Activated effector memory CD4-positive, alpha-beta T cell treated with Interleukin-2 at 50 U/mL for 16 hours (primary cell): ENCODE results near the gene GPR22.

Source experiments
- DNase-seq: peaks from one replicate; pipeline ENCODE4 v3.0.0-alpha.2; 2020

The GPR22 gene

DNA sequence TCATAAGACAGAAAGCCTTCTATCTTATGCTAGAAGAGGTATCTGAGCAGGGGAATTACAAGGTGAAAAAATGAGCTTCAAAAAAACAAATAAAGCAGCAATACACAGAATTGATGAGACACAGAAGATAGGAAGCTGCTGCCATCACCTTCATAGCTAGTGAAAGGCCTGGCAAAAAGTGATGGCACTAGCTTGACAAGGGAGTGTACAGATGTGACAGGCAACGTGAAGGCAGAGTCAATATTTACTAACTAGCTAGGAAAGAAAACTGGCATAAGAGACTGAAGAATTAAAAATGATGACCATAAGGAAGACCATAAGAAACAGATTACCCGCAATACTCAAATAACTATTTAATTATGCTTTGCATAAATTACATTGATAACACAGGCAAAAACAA lies 9.4 kb downstream of the GPR22 start:
- no peak for DNase-seq

DNA sequence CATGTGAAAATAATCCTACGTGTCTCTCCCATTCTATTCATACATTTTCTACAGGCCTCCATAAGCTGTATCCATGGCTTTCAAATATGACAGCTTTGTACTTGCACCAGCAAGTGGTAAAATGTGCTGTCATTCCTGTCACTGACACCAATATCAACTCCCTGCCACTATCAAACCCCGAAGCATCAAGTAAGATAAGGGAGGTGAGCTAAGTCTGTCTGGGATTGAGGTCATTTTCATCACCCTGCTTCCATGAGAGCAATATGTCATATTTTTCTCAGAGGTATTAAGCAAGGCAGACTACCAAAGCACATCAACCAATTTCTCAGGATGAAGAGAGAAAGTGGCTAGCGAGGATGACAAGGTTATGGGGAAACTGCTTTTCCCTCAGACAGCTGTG lies 11.1 kb downstream of the GPR22 start:
- DNase-seq: no peak

DNA sequence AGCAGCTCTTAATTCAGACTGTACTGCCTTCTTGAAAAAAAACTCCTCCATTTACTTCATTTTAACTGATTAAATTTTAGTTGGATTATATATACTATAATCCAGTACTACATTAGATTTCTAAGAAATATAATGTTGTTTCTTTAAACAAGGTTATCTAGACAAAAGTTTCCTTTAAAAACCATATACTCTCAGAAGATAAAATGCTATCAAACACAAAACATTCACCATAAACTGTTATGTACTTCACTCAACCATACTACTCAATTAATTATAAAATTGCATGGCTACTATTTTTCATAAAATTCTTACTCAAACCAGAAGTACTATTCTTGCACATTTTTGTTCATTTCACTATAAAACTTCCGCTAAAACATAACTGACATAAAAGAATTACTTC lies 12.7 kb downstream of the GPR22 start:
- no peak for DNase-seq

DNA sequence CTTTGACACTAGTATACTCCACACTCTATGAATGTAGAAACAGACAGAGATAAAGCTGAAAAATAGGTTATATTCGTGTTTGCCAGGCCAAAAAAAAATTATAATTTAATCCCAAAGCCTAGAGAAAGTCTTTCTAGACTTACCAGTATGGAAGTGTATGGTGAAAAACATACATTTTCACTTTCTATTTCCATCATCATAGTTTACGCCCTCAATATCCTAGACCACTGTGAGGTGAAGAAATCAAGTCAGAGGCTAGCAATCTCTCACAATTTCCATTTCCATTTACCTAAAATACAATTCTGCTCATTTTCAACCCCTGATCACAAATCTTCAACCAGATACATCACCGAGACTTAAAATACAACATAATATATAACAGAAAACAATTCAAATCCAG lies 16.2 kb downstream of the GPR22 start:
- no peak for DNase-seq

DNA sequence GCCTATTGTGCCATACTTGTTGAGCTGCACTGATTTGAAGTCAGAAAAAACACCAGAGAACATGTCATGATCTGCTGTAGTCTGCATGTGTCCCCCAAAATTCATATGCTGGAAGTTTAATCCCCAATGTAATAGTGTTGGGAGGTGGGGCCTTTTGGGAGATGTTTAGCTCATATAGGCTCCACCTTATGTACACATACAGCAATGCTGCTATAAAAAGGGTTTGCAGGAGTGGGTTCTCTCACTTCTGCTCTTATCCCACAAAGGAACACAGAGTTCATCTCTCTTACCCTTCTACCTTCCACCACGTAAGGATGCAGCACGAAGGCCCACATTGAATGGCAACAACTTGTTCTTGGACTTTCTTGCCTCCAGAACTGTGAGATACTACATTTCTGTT lies 23.0 kb downstream of the GPR22 start:
- no peak for DNase-seq

DNA sequence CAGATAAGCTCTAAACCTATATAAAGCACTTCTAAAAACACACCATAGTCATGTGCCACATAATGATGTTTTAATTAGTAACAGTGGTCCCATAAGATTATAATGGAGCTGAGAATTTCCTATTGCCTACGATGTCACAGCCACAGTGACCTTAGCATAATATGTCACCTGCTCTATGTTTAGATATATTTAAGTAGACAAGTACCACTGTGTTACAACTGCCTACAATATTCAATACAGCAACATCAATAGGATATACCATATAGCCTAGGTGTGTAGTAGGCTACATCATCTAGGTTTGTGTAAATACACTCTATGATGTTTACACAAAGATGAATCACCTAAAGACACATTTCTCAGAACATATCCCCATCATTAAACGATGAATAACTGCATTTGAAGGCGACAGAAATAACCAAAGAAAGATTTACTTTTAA lies 24.5 kb downstream of the GPR22 start:
- no peak for DNase-seq

DNA sequence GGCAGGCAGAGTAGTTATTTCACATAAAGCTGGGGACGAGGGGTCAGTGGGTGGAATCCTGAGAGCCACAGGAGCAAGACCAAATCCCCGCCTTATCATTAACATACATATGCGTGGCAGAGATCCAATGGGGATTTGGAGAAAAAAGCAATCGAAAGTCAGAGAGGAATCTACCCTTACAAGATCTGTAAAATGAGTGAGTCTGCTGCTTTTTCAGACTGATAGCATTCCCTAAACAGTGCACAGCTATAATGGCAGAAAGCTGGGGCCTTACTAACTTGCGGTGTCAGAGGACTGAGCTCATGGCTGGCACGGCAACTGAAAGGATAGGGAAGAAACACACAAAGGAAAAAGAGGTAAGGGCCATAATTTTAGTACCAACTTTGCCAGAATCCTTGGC lies 25.0 kb downstream of the GPR22 start:
- DNase-seq: no peak

DNA sequence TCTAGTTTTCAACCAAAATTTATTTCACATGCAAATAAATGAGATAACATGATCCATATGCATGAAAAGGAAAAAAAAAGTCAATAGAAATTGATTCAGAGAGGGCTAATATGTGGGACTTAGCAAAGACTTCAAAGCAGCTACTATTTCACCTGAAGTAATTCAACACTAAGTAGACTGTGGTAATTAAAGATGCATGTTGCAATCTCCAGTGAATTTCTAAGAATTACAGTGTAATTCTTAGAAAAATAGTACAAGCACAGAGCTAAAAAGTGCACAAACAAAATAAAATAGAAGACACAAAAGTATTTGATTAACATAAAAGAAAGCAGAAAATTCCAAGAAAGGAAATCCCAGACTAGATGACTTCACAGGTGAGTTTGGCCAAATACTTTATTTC lies 25.7 kb downstream of the GPR22 start:
- no peak for DNase-seq

DNA sequence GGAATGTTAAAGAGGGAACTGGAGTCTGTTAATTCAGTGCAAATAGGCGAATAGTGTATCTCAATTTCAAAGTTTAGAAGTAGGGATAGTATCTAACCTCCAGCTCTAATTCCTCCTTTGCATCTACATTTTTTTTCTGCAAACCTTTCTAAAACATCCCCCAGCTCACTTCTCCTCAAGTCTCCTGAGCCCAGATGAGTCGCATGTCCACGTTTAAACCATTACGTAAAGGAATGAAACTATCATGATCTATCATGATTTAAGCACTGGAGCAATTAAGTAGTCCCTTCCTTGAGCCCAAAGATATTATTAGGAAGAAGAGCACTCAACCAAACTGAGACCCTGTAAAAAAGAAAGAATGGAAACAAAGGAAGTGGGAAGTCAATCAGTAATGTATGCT lies 29.9 kb downstream of the GPR22 start:
- no peak for DNase-seq

DNA sequence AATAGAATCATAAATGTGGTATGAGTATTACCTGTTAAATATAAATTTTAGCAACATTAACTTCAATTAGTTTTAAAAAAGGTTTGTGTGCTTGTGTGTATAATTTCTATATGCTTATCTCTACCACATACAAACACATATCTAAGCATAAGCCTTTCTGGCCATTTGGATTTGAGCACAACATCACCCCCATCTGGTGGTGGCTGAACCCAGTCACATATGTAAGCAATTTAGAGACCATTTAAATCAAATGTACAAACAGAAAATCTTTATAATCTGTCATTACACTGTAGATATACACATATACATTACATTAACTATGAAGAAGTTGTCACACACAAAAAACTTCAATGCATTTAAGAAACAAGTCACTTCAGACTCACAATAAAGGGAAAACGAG lies 31.7 kb downstream of the GPR22 start:
- DNase-seq: no peak

DNA sequence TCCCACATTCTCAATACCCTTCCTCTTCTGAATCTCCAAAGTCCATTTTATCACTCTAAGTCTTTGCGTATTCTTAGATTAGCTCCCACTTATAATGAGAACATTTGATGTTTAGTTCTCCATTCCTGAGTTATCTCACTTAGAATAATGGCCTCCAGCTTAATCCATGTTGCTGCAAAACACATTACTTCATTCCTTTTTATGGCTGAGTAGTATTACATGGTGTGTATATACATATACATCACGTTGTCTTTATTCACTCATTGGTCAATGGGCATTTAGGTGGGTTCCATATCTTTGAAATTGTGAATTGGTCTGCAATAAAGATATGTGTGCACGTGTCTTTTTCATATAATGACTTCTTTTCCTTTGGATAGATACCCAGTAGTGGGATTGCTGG lies 32.3 kb downstream of the GPR22 start:
- DNase-seq: no peak

DNA sequence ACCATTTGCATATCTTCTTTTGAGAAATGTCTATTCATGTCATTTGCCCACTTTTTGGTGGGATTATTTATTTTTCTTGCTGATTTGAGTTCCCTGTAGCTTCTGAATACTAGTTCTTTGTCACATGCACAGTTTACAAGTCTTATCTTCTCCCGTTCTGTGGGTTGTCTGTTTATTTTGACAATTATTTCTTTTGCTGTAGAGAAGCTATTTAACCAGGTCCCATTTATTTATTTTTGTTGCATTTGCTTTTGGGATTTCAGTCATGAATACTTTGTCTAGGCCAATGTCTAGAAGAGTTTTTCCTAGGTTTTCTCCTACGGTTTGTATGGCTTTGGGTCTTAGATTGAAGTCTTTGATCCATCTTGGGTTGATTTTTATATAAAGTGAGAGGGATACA lies 32.9 kb downstream of the GPR22 start:
- DNase-seq: no peak

DNA sequence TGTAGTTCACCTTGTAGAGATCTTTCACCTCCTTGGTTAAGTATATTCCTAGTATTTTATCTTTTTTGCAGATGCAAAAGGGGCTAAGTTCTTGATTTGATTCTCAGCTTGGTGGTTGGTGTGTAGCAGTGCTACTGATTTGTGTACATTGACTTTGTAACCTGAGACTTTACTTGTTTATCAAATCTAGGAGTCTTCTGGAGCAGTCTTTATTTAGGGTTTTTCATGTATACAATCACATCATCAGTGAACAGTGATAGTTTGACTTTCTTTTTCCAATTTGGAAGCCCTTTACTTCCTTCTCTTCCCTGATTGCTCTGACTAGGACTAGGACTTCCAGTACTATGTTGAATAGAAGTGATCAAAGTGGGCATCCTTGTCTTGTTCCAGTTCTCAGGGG lies 33.8 kb downstream of the GPR22 start:
- DNase-seq: no peak

DNA sequence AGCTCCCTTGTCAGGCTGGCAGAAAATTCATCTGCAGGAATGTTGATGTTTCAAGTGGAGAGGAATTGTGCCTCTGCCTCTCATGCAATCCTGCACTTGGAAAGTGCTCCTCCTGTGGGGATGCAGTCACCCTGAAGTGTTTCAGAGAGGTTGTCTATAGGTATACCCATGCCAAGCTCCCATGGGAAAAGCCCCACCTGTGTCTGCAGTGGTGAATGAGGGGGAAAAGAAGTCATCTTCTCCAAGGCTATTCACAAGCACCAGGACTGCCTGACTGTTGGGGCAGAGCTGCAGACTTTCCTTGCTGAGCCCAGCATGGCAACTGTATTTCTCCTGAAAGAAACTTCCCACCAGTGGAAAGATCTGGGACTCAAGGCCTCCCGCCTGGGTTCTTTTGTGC lies 35.5 kb downstream of the GPR22 start:
- DNase-seq: no peak

DNA sequence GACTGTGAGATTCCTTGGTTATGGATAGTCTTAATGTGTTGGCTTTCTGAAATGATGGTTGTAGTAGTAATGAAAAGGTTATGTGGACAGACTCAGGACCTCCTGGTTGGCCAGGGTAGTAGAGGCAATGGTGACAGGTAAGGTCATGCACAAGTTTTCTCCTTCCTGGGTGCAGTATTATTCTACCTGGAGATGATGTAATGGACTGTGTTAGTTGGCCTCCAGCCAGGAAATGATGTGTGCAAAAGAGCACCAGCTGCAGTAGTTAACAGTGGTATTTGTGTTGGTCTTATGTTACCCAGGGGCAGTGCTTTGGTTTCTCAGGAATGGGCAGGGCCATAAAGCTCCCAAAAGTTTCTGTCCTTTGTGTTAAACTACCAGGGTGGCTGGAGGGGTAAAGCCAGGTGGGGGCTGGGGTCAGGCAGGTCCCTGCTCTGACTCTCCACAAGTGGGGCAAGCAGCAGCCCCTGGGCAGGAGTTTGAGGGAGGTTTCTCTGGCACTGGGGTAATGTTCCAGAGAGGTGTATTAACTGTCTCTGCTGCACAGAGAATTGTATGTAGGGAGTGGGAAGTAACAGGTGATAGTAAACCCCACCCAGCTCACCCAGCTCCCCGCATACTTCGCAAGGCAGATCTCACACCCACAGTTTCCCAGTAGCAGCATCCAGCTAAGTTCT lies 36.3 kb downstream of the GPR22 start:
- DNase-seq: no peak

DNA sequence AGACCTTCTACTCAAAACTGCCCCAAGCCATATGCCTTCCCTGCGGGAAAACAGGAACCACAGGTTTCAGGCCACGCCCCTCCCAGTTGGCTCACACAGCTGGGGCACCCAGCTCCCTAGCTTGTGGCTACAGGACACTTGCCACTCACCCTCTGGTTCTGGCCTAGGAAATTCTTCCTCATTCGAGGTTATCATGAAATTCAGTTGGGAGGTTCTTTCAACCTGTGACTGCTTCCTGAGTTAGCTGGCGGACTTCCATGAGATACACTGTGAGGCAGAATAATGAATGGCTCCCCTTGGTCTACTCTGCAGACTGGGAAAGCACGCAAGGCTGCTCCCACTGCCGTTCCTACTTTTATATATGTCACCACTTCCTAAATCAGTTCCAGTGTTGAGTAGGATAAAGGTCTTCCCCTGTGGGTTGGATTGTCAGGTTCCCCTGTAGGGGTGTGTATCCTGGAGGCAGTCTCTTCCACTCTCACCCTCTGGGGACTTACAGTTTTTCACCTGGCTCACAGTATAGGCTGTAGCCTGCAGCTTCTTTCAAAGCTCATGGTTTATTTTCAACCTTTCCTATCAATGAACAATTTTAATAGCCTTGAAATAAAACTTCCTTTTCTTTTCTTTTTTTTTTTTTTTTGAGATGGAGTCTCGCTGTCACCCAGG lies 37.0 kb downstream of the GPR22 start:
- DNase-seq: no peak
